D721Med (cell line): ENCODE results near the gene SMC4.
"Not testable (repeated sequence)": the region's sequence is repeated elsewhere in the genome, so short reads cannot be mapped to it uniquely, and the experiment has no call there.

Experiments used
- DNase-seq: peaks from one replicate; pipeline ENCODE4 v3.0.0; 2011; ENCODE audit warnings: low spot score; ENCODE audit not compliant: insufficient read length
- FAIRE-seq: peaks from 2 replicates; lab custom pipeline; 2011; peaks lifted over from hg19 to GRCh38; lab: Jason Lieb, UNC
- TF ChIP-seq, protein P1 (sequence below): IDR thresholded peaks from 2 replicates; pipeline ENCODE4 v1.5.1; 2012; ENCODE audit warnings: mild to moderate bottlenecking, control low read depth; ENCODE audit not compliant: insufficient read depth; ENCODE audit errors: missing control alignments

The SMC4 gene

DNA sequence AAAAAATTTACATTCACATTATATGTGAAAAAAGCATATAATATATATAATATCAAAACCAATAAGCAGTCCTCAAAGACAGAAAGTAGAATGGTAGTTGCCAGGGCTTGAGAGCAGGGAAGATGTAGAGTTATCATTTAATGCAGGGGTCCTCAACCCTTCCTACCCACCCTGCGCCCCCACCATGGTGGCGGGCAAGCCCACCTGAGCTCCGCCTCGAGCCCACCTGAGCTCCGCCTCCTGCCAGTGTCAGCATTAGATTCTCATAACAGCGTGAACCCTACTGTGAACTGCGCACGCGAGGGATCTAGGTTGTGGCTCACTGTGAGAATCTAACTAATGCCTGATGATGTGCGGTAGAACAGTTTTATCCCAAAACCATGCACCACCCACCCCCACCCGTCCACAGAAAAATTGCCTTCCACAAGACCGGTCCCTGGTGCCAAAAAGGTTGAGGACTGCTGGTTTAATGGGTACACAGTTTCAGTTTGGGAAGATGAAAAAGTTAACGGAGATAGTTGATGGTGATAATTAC is 47.1 kb downstream of the SMC4 start:
- FAIRE-seq (no peak), DNase-seq (no peak)
- TF ChIP-seq, protein P1, sequence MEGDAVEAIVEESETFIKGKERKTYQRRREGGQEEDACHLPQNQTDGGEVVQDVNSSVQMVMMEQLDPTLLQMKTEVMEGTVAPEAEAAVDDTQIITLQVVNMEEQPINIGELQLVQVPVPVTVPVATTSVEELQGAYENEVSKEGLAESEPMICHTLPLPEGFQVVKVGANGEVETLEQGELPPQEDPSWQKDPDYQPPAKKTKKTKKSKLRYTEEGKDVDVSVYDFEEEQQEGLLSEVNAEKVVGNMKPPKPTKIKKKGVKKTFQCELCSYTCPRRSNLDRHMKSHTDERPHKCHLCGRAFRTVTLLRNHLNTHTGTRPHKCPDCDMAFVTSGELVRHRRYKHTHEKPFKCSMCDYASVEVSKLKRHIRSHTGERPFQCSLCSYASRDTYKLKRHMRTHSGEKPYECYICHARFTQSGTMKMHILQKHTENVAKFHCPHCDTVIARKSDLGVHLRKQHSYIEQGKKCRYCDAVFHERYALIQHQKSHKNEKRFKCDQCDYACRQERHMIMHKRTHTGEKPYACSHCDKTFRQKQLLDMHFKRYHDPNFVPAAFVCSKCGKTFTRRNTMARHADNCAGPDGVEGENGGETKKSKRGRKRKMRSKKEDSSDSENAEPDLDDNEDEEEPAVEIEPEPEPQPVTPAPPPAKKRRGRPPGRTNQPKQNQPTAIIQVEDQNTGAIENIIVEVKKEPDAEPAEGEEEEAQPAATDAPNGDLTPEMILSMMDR = no peak

DNA sequence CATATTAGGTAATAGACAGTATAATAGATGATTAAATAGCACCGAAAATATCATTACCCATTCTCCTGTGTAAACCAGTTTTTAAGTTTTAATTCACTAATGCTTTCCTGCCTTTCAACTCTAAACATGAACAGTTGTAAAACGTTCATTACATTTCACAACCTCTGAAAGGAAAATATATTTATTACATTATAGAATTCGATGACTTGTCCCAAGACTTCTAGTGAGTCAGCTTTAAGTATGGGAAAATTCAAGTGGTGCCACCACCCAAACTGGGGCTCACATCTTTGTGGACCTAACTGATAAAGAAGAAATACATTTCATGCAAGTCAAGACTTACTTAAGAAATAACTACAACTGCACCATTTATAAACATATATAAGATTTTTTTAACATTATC is 48.1 kb downstream of the SMC4 start:
- TF ChIP-seq, protein P1 = no peak
- FAIRE-seq (no peak), DNase-seq (no peak)

DNA sequence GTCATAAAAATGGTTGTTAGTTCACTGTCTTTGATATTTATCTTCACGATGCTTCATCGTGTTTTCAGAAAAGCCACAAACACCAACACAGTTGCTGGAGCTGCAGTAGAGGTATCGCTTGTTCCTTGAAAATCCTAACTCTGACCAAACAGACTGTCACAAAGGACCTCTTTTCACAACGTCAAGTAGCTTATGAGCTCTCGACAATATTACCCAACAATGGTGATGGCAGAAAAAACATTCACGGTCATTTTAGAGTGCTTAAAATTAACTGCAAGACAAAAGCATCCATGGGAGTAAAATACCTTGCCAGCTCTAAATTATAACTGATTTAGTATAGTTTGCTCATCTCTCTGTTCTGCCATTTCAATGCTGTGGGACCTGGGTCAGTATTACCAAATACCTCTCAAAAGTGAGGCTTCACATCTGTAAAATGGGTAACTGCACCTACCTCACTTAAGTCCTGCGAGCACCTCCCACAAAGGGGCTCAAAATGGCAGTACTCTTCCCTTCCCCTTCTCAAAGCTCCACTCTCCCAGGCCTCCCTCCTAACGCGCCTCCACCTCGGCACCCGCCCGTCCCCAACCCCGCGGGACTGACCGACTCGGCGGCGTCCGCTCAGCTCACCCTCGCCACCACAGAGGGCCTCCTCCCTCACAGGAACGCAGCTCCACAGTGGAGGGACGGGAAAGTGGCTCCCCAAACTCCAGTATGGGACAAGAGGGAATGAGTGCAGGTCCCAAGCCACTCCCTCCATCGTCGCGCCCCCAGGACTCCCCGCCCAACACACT is 49.6 kb downstream of the SMC4 start:
- DNase-seq = no peak
- TF ChIP-seq, protein P1 = no peak
- no peak for FAIRE-seq

DNA sequence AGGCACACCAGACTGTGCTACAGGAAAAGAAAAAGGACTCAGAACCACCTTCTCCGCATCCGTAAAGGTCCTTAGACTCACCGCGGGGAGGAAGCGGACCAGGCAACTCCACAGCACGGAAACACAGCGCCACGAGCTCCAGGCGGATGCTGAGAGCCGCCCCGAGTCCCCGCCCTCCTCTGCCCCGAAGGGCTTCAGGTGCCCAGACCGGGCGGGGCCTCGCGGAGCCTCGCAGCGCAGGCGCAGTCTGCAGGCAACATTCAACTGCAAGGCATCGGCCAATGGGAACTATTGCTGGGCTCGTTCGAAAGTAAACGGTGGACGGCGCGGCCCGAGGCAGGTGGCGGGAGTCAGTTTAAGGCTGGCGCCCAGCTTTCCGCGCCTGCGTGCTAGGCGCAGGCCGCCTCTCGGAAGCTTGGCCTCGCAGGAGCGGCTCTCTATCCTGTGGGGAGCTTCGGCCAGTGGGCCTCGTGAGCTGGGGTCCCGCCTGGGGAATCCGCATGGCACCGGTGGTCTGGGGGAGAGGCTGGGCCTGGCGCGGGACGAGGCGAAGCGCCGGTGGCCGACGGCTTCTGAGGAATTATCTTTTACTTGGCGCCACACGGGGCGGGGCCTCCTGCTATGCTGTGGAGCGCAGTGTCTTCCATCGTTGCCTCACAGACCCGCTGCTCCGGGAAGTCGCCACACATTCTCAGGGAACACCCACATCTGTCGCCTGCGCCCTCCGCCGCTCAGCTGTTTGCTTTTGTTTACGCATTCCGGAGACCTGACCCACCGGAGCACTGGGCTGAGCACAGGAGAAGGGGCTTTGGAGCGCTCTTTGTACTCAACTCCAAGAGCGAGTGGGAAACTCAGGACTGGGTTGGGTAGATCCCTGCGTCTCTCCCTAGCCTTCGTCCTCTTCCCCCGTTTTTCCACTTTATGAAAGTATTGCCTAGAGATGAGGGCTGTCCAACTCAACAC is 50.5 kb downstream of the SMC4 start, which contains the start of gene TRIM59:
Gene TRIM59, minus strand, starts transcription at position 151 of the 963 bp plus-strand sequence. CDS start 10,603 bp downstream, outside the sequence.
- FAIRE-seq (no peak), DNase-seq (no peak)
- TF ChIP-seq, protein P1 = no peak

DNA sequence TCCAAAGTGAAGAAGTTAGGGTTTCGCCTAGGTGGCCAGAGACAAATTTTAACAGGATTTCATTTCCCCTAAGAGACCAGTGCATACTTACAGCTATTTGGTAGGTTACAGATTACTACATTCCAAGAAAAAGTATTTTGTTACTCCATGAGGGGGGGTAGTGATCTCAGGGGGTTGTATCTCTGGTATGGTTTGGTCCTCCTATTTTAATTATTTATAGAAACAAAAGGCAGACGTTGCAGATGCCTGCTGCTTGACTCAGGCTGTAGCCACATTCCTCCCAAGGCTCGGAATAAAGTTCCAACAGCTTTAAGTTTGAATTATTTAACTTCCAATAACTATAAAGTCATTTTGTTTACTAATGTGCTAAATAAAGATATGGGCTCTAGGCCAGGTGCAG is 51.4 kb downstream of the SMC4 start:
- no peak for FAIRE-seq
- no peak for DNase-seq
- TF ChIP-seq, protein P1 = no peak

DNA sequence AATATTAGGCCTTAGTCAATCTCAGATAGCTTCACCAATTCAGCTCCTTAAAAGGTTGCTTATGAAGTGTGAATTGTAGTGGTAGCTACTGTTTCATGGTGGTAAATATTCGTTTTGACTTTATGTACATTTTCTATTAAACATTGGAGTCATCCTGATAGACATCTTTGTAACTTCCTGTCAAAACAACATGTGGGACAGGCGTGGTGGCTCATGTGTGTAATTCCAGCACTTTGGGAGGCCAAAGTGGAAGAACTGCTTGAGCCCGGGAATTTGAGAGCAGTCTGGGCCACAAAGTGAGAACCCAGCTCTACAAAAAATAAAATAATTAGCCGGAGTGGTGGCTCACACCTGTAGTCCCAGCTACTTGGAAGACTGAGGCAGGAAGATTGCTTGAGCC is 52.2 kb downstream of the SMC4 start:
- DNase-seq (no peak), FAIRE-seq (no peak)
- TF ChIP-seq, protein P1 = no peak

DNA sequence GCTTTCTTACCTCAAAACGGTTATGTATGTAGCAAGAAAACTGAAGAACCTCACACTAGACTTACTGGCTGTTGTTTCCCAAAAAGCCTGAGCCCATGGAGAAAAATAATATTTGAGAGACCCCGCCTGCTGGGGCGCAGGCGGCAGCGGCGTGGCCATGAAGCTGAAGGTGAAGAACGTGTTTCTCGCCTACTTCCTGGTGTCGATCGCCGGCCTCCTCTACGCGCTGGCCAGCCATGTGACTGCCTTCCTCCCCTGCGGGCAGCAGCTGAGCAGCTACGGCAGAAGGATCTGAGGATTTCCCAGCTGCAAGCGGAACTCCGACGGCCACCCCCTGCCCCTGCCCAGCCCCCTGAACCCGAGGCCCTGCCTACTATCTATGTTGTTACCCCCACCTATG is 52.8 kb downstream of the SMC4 start:
- not testable (repeated sequence) for DNase-seq, FAIRE-seq
